Suprapubic skin (tissue), 4 donors: ENCODE measurements around the gene PARP11. TPM values are rescaled to one million over a fixed set of nuclear protein-coding genes. Genes with fewer than 3 reads are reported as not detected.
"Not testable (repeated sequence)": the region's sequence is repeated elsewhere in the genome, so short reads cannot be mapped to it uniquely, and the experiment has no call there.

Source experiments
- DNase-seq, 2 donors: peaks; one replicate each; pipeline ENCODE4 v3.0.0-alpha.2; 2019; ENCODE audit warnings: low spot score in 2 of 2
- H3K27ac ChIP-seq: fragments of 200-600 bp; sonication (generic); one replicate; pipeline ENCODE4 v1.5.1; 2019
- H3K27me3 ChIP-seq: fragments of 200-600 bp; sonication (generic); one replicate; pipeline ENCODE4 v1.5.1; 2019
- H3K36me3 ChIP-seq: fragments of 200-600 bp; sonication (generic); one replicate; pipeline ENCODE4 v1.5.1; 2019
- H3K4me1 ChIP-seq: fragments of 200-600 bp; sonication (generic); one replicate; pipeline ENCODE4 v1.5.1; 2019
- H3K4me3 ChIP-seq: fragments of 200-600 bp; sonication (generic); one replicate; pipeline ENCODE4 v1.5.1; 2019; ENCODE audit warnings: mild to moderate bottlenecking
- H3K9me3 ChIP-seq: fragments of 200-600 bp; sonication (generic); one replicate; pipeline ENCODE4 v1.5.1; 2019
- EP300 ChIP-seq: sonication (generic); formaldehyde crosslinking; IDR thresholded peaks from one replicate; pipeline ENCODE4 v1.6.1; 2017; ENCODE audit warnings: antibody characterized with exemption
- POLR2A ChIP-seq, 2 donors: fragments of 450-650 bp; IDR thresholded peaks; one replicate each; pipeline ENCODE4 v1.6.1; 2017; ENCODE audit warnings: antibody characterized with exemption in 2 of 2, mild to moderate bottlenecking in 2 of 2, moderate library complexity in 2 of 2
- POLR2AphosphoS5 ChIP-seq, 3 donors: sonication (generic); formaldehyde crosslinking; IDR thresholded peaks; one replicate each; pipeline ENCODE4 v1.6.1; 2017; ENCODE audit warnings: antibody characterized with exemption in 3 of 3
- WGBS: methylation state at CpG from one replicate; pipeline ENCODE4 v1.1.5; 2018; 5-methylcytosine and 5-hydroxymethylcytosine counted together
- total RNA-seq, 4 donors: library from RNA; depleted of rRNA; stranded (reverse); fragments of >200 nt; gene quantifications; one replicate each; pipeline ENCODE4 v1.1.0, GENCODE V29; 2016
- TF ChIP-seq, protein P1 (sequence below), 2 donors: fragments of 200-600 bp in 1 of 2; fragments of 450-650 bp in 1 of 2; sonication (generic) in 1 of 2; IDR thresholded peaks; one replicate each; pipeline ENCODE4 v1.5.1; 2016 to 2019; ENCODE audit warnings: antibody characterized with exemption in 2 of 2, mild to moderate bottlenecking in 1 of 2, moderate library complexity in 1 of 2

Gene PARP11
- total RNA-seq, 4 donors from 2014 or later = 2.3 to 5.8 (median 3.6) TPM

DNA sequence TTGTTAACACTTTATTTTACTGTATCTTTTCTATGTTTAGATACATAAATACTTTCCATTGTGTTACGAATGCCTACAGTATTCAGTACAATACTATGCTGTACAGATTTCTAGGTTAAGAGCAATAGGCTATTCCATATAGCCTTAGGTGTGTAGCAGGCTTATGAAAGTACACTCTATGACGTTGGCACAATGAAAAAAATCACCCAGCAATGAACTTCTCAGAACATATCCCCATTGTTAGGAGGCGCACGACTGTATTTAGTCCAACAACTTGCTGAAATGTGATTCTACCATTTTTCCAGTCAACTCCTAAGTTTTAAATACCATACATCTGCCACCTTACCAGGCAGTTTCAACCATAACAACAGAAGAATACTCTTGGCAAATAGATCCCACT lies 1.8 kb downstream of the PARP11 start:
- WGBS = 71% methylated on average over 4 of the region's 4 CpGs

DNA sequence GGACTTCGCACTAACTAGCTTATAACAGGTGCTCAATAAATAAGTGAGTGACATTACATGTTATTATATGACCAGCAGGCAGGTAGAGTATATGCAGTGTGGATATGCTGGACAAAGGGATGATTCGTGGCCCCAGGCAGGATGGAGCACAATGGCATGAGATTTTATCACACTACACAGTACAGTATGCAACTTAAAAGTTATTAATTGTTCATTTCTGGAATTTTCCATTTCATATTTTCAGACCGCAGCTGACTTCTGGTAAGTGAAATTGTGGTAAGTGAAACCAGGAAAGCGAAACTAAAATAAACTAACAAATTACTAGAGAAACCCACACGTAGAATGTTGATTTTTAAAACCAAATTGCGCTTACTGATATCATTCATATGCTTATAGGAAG lies 3.3 kb downstream of the PARP11 start:
- Histone ChIP-seq H3K4me1 (peaks cover 23% of the 10 kb centered on the region), H3K27ac (no peak overlapping the region), H3K9me3 (peaks cover 4% of the 10 kb centered on the region), H3K27me3 (no peaks in the 10 kb centered on the region), H3K4me3 (no peak overlapping the region), H3K36me3 (no peaks in the 10 kb centered on the region)
- TF ChIP-seq POLR2A (IDR thresholded peaks at IDR 0.05) = no peak
- TF ChIP-seq, protein P1, sequence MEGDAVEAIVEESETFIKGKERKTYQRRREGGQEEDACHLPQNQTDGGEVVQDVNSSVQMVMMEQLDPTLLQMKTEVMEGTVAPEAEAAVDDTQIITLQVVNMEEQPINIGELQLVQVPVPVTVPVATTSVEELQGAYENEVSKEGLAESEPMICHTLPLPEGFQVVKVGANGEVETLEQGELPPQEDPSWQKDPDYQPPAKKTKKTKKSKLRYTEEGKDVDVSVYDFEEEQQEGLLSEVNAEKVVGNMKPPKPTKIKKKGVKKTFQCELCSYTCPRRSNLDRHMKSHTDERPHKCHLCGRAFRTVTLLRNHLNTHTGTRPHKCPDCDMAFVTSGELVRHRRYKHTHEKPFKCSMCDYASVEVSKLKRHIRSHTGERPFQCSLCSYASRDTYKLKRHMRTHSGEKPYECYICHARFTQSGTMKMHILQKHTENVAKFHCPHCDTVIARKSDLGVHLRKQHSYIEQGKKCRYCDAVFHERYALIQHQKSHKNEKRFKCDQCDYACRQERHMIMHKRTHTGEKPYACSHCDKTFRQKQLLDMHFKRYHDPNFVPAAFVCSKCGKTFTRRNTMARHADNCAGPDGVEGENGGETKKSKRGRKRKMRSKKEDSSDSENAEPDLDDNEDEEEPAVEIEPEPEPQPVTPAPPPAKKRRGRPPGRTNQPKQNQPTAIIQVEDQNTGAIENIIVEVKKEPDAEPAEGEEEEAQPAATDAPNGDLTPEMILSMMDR (IDR thresholded peaks at IDR 0.05) = no peak
- WGBS = 71% methylated on average over 6 of the region's 6 CpGs
- DNase-seq = no peak

More for the DNA sequence above, 1.8 kb downstream of the PARP11 start:
- Histone ChIP-seq H3K4me1 (peaks cover 23% of the 10 kb centered on the region), H3K36me3 (no peaks in the 10 kb centered on the region), H3K9me3 (no peaks in the 10 kb centered on the region), H3K27me3 (no peaks in the 10 kb centered on the region), H3K4me3 (peak overlapping the region; percentile 75), H3K27ac (no peak overlapping the region)
- DNase-seq = no peak
- TF ChIP-seq EP300 = no peak

DNA sequence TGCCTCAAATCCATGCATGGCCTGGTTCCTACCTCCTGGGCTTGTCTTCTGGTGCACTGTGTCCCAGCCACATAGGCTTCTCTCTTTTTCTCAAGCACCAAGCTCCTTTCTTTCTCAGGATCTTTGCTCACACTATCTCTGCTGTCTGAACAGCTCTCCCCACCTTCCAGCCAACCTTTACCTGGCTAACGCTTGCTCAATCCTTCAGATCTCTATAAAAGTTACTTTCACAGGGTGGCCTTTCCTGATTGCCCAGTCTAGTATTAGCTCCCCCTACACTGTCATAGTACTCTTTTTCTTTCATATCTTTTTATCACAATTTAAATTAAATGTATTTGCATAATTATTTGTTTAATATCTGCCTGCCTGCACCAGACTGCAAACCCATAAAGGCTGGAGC lies 3.8 kb downstream of the PARP11 start:
- Histone ChIP-seq H3K27ac (no peak overlapping the region), H3K4me1 (peaks cover 23% of the 10 kb centered on the region), H3K4me3 (no peak overlapping the region), H3K36me3 (no peaks in the 10 kb centered on the region), H3K27me3 (no peaks in the 10 kb centered on the region), H3K9me3 (peaks cover 4% of the 10 kb centered on the region)
- WGBS = 100% methylated on average over 1 of the region's 1 CpG
- no peak for TF ChIP-seq POLR2AphosphoS5 (IDR thresholded peaks at IDR 0.05)
- TF ChIP-seq POLR2A (IDR thresholded peaks at IDR 0.05) = no peak
- TF ChIP-seq, protein P1 (IDR thresholded peaks at IDR 0.05) = no peak
- TF ChIP-seq EP300 = no peak
- no peak for DNase-seq

DNA sequence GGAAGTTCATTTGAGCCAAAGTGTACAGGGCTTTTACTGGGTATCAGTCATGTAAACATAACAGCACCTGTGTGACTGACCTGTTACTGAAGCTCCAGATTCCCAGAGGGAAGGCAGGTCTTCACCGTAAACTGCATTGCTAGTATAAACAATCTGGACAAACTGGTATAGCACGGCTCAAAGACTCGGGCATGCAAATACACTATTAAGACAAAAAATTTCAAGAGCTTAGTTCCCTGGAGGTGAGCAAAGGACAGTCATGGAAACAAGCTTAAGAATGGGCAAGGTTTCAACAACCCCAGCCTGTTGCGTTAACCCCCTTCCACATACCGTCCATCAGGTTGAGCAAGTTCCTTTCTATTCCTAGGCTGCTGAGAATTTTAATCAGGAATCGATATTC lies 9.4 kb downstream of the PARP11 start:
- H3K27ac ChIP-seq = no peak overlapping the region
- H3K9me3 ChIP-seq = peaks cover 4% of the 10 kb centered on the region
- no peak for DNase-seq
- H3K4me1 ChIP-seq = no peaks in the 10 kb centered on the region
- TF ChIP-seq POLR2A (IDR thresholded peaks at IDR 0.05) = no peak
- no peak for TF ChIP-seq EP300
- TF ChIP-seq POLR2AphosphoS5 (IDR thresholded peaks at IDR 0.05) = no peak
- H3K4me3 ChIP-seq = no peak overlapping the region
- WGBS = 67% methylated on average over 6 of the region's 6 CpGs
- H3K27me3 ChIP-seq = no peaks in the 10 kb centered on the region
- peaks cover 6% of the 10 kb centered on the region for H3K36me3 ChIP-seq

GRCh38 chr12:3842517-3842916 lies 30.7 kb downstream of the PARP11 start:
- WGBS = 93% methylated on average over 5 of the region's 5 CpGs
- H3K27me3 ChIP-seq = no peaks in the 10 kb centered on the region
- H3K36me3 ChIP-seq = peaks cover 4% of the 10 kb centered on the region
- H3K4me1 ChIP-seq = no peaks in the 10 kb centered on the region
- no peak overlapping the region for H3K27ac ChIP-seq
- no peak for DNase-seq
- H3K9me3 ChIP-seq = no peaks in the 10 kb centered on the region
- TF ChIP-seq EP300 (no peak), POLR2A (IDR thresholded peaks at IDR 0.05) (no peak), POLR2AphosphoS5 (IDR thresholded peaks at IDR 0.05) (no peak)
- TF ChIP-seq, protein P1 (IDR thresholded peaks at IDR 0.05) = no peak
- H3K4me3 ChIP-seq = no peak overlapping the region

GRCh38 chr12:3841783-3842182 lies 31.4 kb downstream of the PARP11 start:
- no peak overlapping the region for H3K27ac ChIP-seq
- 92% methylated on average over 3 of the region's 3 CpGs for WGBS
- H3K27me3 ChIP-seq = no peaks in the 10 kb centered on the region
- peaks cover 4% of the 10 kb centered on the region for H3K36me3 ChIP-seq
- no peak overlapping the region for H3K4me3 ChIP-seq
- no peaks in the 10 kb centered on the region for H3K4me1 ChIP-seq
- TF ChIP-seq, protein P1 (IDR thresholded peaks at IDR 0.05) = no peak
- TF ChIP-seq POLR2AphosphoS5 (IDR thresholded peaks at IDR 0.05) (no peak), POLR2A (IDR thresholded peaks at IDR 0.05) (no peak), EP300 (no peak)
- no peaks in the 10 kb centered on the region for H3K9me3 ChIP-seq
- DNase-seq = no peak

DNA sequence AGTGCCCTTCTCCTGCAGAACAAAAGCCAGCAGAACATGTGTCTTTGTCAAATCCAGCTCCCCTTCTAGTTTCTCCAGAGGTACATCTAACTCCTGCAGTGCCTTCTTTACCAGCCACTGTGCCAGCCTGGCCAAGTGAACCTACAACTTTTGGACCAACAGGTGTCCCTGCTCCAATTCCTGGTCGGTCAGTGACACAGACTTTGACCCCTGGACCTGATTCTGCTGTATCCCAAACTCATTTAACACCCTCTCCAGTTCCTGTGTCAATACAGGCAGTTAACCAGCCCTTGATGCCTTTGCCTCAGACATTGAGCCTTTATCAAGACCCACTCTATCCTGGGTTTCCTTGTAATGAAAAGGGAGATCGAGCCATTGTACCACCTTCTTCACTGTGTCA lies 32.4 kb downstream of the PARP11 start:
- H3K4me3 ChIP-seq, DNase-seq, H3K9me3 ChIP-seq, H3K27ac ChIP-seq, H3K36me3 ChIP-seq, H3K4me1 ChIP-seq, H3K27me3 ChIP-seq: not testable (repeated sequence)
- WGBS = 78% methylated on average over 2 of the region's 2 CpGs

DNA sequence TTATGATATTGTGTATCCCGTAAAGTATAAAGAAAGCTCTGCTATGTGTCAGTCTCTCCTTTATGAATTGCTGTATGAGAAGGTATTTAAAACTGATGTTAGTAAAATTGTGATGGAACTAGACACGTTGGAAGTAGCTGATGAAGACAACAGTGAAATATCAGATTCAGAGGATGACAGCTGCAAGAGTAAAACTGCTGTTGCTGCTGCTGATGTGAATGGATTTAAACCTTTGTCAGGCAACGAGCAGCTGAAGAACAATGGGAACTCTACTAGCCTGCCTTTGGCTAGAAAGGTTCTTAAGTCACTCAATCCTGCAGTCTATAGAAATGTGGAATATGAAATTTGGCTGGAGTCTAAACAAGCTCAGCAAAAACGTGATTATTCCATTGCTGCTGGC lies 33.5 kb downstream of the PARP11 start:
- not testable (repeated sequence) for DNase-seq, H3K36me3 ChIP-seq, H3K27ac ChIP-seq, H3K27me3 ChIP-seq, H3K9me3 ChIP-seq, H3K4me1 ChIP-seq, H3K4me3 ChIP-seq
- 89% methylated on average over 4 of the region's 4 CpGs for WGBS

DNA sequence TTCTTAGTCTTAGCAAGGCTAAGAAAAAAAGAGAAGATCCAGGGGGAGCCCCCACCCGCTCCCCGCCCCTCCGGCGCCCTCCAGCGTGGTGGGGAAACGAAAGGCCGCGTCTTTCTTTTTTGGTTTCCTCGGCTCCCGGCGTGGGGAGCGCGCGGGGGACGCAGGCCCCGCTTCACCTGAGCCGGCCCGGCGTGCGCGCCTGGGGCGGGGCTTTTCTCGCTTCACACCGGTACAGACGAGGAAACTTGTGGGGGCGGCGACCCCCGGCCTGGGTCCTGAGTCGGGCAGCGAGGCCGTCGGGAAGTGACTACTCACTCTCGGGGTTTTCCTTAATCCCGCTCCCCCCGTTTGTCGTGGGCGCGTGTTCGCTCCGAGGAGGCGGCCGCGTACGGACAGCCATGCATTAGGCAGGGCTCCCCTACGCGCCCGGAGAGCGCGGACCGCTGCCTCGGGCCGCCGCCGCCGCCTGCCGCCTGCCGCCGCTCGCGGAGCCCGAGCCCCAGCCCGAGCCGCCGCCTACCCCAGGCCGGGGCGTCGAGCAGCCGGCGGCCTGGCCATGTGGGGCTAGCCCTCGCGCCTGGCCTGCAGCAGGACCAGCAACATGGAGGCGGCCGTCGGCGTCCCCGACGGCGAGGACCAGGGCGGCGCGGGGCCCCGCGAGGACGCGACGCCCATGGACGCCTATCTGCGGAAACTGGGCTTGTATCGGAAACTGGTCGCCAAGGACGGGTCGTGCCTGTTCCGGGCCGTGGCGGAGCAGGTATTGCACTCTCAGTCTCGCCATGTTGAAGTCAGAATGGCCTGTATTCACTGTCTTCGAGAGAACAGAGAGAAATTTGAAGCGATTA lies 34.3 kb downstream of the PARP11 start:
- not testable (repeated sequence) for H3K36me3 ChIP-seq, H3K27me3 ChIP-seq, H3K9me3 ChIP-seq, DNase-seq, H3K27ac ChIP-seq, H3K4me1 ChIP-seq
- WGBS = 66% methylated on average over 81 of the region's 98 CpGs
- H3K4me3 ChIP-seq = peak overlapping the region; percentile 38
